Measurements from ENCODE around the gene SEC16A.

SEC16A gene

DNA sequence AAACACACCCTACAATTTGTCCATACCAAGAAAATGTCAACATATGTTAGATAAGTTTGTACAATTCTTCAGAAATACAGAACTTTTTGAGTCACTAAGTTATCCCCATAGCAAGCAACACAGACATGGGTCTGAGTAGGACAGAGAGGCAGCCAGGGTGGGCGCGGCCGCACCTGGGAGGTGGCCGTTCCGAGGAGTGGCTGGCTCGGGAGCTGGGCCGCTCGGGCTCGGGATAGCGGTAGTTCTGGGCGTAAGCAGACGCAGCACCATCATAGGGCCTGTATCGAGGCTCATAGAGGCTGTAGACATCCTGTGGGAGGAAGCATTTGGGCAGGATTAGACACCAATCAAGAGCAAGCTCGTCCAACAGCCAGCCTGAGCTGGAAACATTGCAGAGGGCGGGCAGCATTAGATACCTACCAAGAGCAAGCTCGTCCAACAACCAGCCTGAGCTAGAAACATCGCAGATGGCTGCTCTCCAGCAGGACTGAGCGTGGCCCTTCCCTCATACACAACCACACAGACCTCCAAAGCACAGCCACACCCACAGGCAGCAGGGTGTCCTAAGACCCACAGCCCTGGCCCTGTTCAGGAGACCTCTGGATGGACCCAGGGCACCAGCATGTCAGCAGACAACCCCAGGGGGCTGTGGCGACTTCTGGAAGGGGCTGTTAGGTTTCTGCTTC is 10.9 kb downstream of the SEC16A start:
- no peak for TF ChIP-seq POU2F2 (IDR thresholded peaks at IDR 0.05; ENCODE audit: low read depth, low read length)
- FAIRE-seq = no peak
- no peak for DNase-seq (ENCODE audit: insufficient read length, low spot score)

DNA sequence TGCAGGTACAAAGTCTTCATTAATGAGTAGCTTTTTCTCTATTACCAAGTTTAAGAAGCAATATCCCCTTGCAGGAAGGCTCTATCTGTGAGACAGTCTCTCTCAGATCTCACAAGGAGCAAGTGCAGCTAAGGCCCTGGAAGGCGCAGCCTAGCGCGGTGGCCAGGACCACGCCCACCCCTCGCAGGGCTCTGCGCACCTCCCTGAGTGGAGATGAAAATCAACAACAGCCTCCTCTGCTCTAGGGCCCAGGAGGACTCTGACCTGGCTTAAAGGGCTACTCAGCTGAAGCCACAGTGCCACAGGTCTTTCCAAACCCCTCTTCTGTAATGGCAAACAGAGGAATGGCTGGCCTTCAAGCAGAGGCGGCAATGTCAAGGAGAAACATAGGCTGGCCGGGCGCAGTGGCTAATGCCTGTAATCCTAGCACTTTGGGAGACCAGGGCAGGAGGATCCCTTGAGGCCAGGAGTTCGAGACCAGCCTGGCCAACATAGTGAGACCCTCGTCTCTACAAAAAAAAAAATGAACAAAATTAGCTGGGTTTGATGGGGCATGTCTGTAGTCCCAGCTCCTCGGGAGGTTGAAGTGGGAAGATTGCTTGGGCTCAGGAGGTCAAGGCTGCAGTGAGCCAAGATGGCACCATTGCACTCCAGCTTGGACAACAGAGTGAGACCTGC is 11.9 kb downstream of the SEC16A start:
- TF ChIP-seq POLR2AphosphoS5 (IDR thresholded peaks at IDR 0.05; ENCODE audit: low read depth, low read length) (no peak), POLR2A (IDR thresholded peaks at IDR 0.05; ENCODE audit: low read depth, low read length) (no peak), PAX5 (IDR thresholded peaks at IDR 0.05; ENCODE audit: insufficient read depth, low read length, severe bottlenecking) (no peak), POU2F2 (IDR thresholded peaks at IDR 0.05; ENCODE audit: low read depth, low read length) (no peak), TAF1 (IDR thresholded peaks at IDR 0.05; ENCODE audit: low read depth, low read length) (no peak), SPI1 (IDR thresholded peaks at IDR 0.05; ENCODE audit: low read depth, low read length) (no peak)
- DNase-seq (ENCODE audit: insufficient read length, low spot score) = no peak
- FAIRE-seq = no peak

DNA sequence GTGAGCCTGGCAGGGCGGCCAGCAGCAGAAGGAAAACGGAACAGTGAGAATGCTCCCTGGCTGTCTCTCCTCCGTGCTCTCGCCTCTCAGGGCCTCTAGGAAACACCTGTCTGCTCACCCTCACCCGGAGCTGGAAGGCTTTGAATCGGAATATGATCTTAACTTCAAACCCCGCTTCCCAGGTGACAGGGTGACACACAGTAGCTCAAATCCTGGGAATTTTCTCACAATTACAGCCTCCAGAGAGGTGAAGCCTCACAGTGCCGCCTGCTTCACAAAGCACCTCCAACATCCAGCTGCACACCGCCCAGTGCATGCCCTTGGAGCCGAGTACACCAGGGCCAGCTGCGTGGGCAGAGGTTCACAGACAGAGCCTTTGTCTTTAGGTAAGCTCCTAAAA is 12.5 kb downstream of the SEC16A start:
- no peak for DNase-seq (ENCODE audit: insufficient read length, low spot score)
- TF ChIP-seq PAX5 (IDR thresholded peaks at IDR 0.05; ENCODE audit: insufficient read depth, low read length, severe bottlenecking) = no peak
- no peak for TF ChIP-seq POU2F2 (IDR thresholded peaks at IDR 0.05; ENCODE audit: low read depth, low read length)
- TF ChIP-seq POLR2A (IDR thresholded peaks at IDR 0.05; ENCODE audit: low read depth, low read length) = no peak
- TF ChIP-seq TAF1 (IDR thresholded peaks at IDR 0.05; ENCODE audit: low read depth, low read length) = no peak
- TF ChIP-seq SPI1 (IDR thresholded peaks at IDR 0.05; ENCODE audit: low read depth, low read length) = no peak
- no peak for TF ChIP-seq POLR2AphosphoS5 (IDR thresholded peaks at IDR 0.05; ENCODE audit: low read depth, low read length)
- no peak for FAIRE-seq

DNA sequence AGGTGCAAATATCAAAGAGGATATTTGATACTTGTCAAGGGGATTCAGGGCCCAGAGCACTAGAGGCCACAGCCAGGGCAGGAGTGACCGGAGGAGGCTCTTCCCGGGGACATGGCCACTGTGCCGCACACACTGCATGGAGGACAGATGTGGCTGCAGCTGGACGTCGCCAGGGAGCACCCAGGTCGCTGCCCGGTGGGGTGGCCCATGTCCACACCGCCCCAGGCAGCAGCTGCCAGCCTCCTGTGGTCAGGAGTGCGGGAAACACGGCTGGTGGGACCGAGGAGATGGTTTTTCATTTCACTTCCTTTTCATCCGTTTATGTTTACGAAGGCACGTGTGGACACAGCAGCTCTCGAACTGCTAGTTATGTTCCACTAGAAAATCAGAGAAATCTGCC is 15.1 kb downstream of the SEC16A start:
- DNase-seq (ENCODE audit: insufficient read length, low spot score) = no peak
- no peak for TF ChIP-seq PAX5 (IDR thresholded peaks at IDR 0.05; ENCODE audit: insufficient read depth, low read length, severe bottlenecking)
- TF ChIP-seq POLR2A (IDR thresholded peaks at IDR 0.05; ENCODE audit: low read depth, low read length) = no peak
- no peak for TF ChIP-seq POLR2AphosphoS5 (IDR thresholded peaks at IDR 0.05; ENCODE audit: low read depth, low read length)
- TF ChIP-seq SPI1 (IDR thresholded peaks at IDR 0.05; ENCODE audit: low read depth, low read length) = no peak
- no peak for TF ChIP-seq POU2F2 (IDR thresholded peaks at IDR 0.05; ENCODE audit: low read depth, low read length)
- TF ChIP-seq TAF1 (IDR thresholded peaks at IDR 0.05; ENCODE audit: low read depth, low read length) = no peak
- FAIRE-seq = no peak

DNA sequence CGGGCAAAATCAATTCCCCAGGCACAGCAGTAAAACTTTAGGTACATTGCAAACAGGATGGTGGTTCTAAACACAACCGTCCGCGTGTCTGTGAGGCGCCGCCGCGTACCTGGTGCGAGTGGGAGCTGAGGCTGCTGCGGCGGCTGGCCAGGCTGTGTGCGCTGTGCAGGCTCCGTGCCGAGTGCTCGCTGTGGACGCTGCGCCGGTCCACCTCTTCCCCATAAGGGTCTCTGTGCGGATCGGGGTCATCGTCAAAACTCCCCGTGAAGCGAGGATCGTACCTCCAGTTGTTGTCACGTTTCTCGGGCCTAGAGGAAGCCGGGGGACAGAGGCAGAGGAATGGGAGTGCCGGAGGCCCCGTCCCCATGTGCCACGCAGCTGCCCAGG is 16.7 kb downstream of the SEC16A start:
- FAIRE-seq = no peak
- TF ChIP-seq TAF1 (IDR thresholded peaks at IDR 0.05; ENCODE audit: low read depth, low read length) = no peak
- no peak for TF ChIP-seq SPI1 (IDR thresholded peaks at IDR 0.05; ENCODE audit: low read depth, low read length)
- no peak for TF ChIP-seq PAX5 (IDR thresholded peaks at IDR 0.05; ENCODE audit: insufficient read depth, low read length, severe bottlenecking)
- TF ChIP-seq POU2F2 (IDR thresholded peaks at IDR 0.05; ENCODE audit: low read depth, low read length) = no peak
- TF ChIP-seq POLR2A (IDR thresholded peaks at IDR 0.05; ENCODE audit: low read depth, low read length) = no peak
- no peak for TF ChIP-seq POLR2AphosphoS5 (IDR thresholded peaks at IDR 0.05; ENCODE audit: low read depth, low read length)
- no peak for DNase-seq (ENCODE audit: insufficient read length, low spot score)

DNA sequence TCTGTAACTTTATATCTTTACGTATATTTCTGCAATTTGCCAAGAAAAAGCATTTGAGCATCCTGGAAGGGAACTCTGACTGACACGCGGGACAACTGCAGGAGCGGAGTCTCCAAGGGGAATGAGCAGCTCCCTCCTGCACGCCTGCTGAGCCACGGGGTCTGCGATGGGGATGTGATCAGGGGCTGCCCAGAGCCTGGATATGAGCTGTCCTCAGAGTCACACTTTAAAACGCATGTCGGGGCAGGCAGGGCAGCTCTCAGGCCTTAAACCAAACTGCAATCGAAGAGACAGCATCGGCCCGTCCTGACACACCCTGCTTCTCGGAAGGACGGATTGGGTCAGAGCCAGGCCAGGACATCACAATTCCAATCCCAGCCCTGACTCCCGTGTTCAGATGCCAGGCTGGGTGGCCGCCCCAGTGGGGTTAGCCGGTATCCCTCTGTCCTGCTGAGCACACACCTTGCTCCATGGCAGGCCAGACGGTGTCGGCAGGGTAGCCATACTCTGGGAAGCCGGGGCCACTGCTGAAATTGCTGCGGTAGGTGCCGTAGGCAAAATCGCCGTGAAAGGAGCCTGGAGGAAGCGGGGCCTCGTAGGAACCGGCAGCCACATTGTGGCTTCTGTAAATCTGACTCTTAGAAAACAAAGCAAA is 17.2 kb downstream of the SEC16A start:
- DNase-seq (ENCODE audit: insufficient read length, low spot score) (no peak), FAIRE-seq (no peak)
- TF ChIP-seq TAF1 (IDR thresholded peaks at IDR 0.05; ENCODE audit: low read depth, low read length) = no peak
- TF ChIP-seq POU2F2 (IDR thresholded peaks at IDR 0.05; ENCODE audit: low read depth, low read length) = no peak
- TF ChIP-seq POLR2AphosphoS5 (IDR thresholded peaks at IDR 0.05; ENCODE audit: low read depth, low read length) = no peak
- no peak for TF ChIP-seq POLR2A (IDR thresholded peaks at IDR 0.05; ENCODE audit: low read depth, low read length)
- no peak for TF ChIP-seq PAX5 (IDR thresholded peaks at IDR 0.05; ENCODE audit: insufficient read depth, low read length, severe bottlenecking)
- no peak for TF ChIP-seq SPI1 (IDR thresholded peaks at IDR 0.05; ENCODE audit: low read depth, low read length)

DNA sequence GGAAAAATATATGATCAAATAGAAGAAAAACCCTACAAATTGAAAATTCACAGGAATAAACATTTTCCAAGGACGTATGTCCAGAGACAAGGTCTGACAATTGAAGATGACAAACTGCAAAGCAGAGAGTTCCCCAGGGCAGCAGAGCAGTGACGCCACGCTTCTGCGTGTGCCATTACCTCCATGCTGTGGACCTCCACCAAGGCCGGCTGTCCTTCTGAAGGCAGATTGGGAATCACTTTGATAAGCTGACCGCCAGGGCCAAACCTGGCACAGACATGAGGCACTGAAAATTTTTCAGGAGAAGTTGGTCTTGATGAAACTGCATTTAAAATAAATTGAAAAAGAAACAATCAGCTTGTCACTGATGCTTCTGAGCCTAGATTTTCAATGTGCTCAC is 18.6 kb downstream of the SEC16A start:
- FAIRE-seq = no peak
- TF ChIP-seq TAF1 (IDR thresholded peaks at IDR 0.05; ENCODE audit: low read depth, low read length) (no peak), POLR2A (IDR thresholded peaks at IDR 0.05; ENCODE audit: low read depth, low read length) (no peak), PAX5 (IDR thresholded peaks at IDR 0.05; ENCODE audit: insufficient read depth, low read length, severe bottlenecking) (no peak), SPI1 (IDR thresholded peaks at IDR 0.05; ENCODE audit: low read depth, low read length) (no peak), POLR2AphosphoS5 (IDR thresholded peaks at IDR 0.05; ENCODE audit: low read depth, low read length) (no peak), POU2F2 (IDR thresholded peaks at IDR 0.05; ENCODE audit: low read depth, low read length) (no peak)
- no peak for DNase-seq (ENCODE audit: insufficient read length, low spot score)

DNA sequence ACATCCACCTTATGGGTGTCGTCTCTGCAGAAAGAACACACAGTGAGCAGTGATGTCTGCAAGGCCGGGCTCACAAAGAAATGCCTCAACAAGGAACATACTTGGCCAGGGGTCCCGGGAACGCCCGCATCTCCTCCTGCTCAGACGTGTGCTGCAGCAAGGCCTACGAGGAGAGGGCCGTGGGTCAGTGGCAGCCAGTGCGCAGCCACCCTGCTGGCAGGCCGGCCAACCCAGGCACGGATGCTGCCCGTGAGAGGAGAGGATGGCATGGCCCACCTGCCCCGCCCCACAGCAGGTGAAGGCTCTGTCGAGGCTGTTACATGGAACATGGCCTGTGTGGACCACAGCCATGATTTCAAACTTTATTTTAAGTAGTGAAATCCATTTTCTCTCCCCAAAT is 19.3 kb downstream of the SEC16A start:
- no peak for FAIRE-seq
- TF ChIP-seq SPI1 (IDR thresholded peaks at IDR 0.05; ENCODE audit: low read depth, low read length) = no peak
- TF ChIP-seq PAX5 (IDR thresholded peaks at IDR 0.05; ENCODE audit: insufficient read depth, low read length, severe bottlenecking) = no peak
- no peak for TF ChIP-seq TAF1 (IDR thresholded peaks at IDR 0.05; ENCODE audit: low read depth, low read length)
- TF ChIP-seq POLR2A (IDR thresholded peaks at IDR 0.05; ENCODE audit: low read depth, low read length) = no peak
- no peak for TF ChIP-seq POU2F2 (IDR thresholded peaks at IDR 0.05; ENCODE audit: low read depth, low read length)
- no peak for TF ChIP-seq POLR2AphosphoS5 (IDR thresholded peaks at IDR 0.05; ENCODE audit: low read depth, low read length)
- DNase-seq (ENCODE audit: insufficient read length, low spot score) = no peak

DNA sequence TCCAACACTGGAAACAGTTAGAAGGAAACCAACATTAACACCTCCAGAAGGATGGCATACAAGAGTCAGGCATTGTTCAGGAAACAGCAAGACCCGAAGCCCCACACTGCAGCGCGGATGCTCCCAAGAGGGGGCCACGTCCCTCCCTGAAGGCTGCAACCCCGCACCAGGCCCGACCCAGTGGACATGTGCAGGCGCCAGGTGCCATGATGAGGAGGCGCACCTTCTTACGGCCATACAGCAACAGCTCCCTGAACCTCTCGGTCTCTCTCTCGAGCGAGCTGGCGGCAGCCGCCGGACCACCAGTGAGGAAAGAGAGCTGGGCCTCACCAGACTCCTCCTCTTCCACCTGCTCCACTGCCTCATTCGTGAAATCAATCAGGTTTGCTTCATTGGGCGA is 20.2 kb downstream of the SEC16A start:
- FAIRE-seq = no peak
- TF ChIP-seq POU2F2 (IDR thresholded peaks at IDR 0.05; ENCODE audit: low read depth, low read length) (no peak), POLR2AphosphoS5 (IDR thresholded peaks at IDR 0.05; ENCODE audit: low read depth, low read length) (no peak), POLR2A (IDR thresholded peaks at IDR 0.05; ENCODE audit: low read depth, low read length) (no peak), SPI1 (IDR thresholded peaks at IDR 0.05; ENCODE audit: low read depth, low read length) (no peak), TAF1 (IDR thresholded peaks at IDR 0.05; ENCODE audit: low read depth, low read length) (no peak), PAX5 (IDR thresholded peaks at IDR 0.05; ENCODE audit: insufficient read depth, low read length, severe bottlenecking) (no peak)
- DNase-seq (ENCODE audit: insufficient read length, low spot score) = no peak
